Putamen (tissue), 1 donor: ENCODE data around the gene ZNF74.
"Not testable (repeated sequence)": the region's sequence is repeated elsewhere in the genome, so short reads cannot be mapped to it uniquely, and the experiment has no call there.

ENCODE experiments used
- DNase-seq: peaks from one replicate; pipeline ENCODE4 v3.0.0-alpha.2; 2016; ENCODE audit warnings: low spot score

The ZNF74 gene

GRCh38 chr22:20448630-20449029, 54.7 kb downstream of the ZNF74 start:
- no peak for DNase-seq

- DNase-seq: no peak
These were observed 56.0 kb downstream of the ZNF74 start for GRCh38 chr22:20449819-20450550.

- DNase-seq: no peak
These were observed 56.6 kb downstream of the ZNF74 start for GRCh38 chr22:20450551-20450906.

- not testable (repeated sequence) for DNase-seq
These were observed 57.3 kb downstream of the ZNF74 start for GRCh38 chr22:20451129-20451778.

GRCh38 chr22:20451920-20452319, 58.0 kb downstream of the ZNF74 start:
- no peak for DNase-seq

- DNase-seq: no peak
These were observed 59.3 kb downstream of the ZNF74 start for GRCh38 chr22:20453222-20453621.

GRCh38 chr22:20455709-20456063, 61.7 kb downstream of the ZNF74 start:
- no peak for DNase-seq

GRCh38 chr22:20456064-20456721, 62.2 kb downstream of the ZNF74 start:
- DNase-seq: peak; percentile 72

- DNase-seq: no peak
These were observed 62.7 kb downstream of the ZNF74 start for GRCh38 chr22:20456722-20457076.

GRCh38 chr22:20457506-20458240, 63.7 kb downstream of the ZNF74 start:
- DNase-seq: no peak
